GM12878 (cell line): ENCODE results near the gene HRCT1. TPM values are rescaled to one million over a fixed set of nuclear protein-coding genes. Genes with fewer than 3 reads are reported as not detected.

Experiments used
- ATAC-seq: fragments of 200-7000 bp; cut with Tn5 transposase; 3 replicates; pipeline ENCODE4 v1.9.1; 2020; ENCODE audit warnings: mild to moderate bottlenecking, moderate library complexity
- BruUV-seq: library from RNA; stranded (reverse); fragments of 400-500 nt; replicated peaks from 2 replicates; lab custom pipeline; 2021; lab: Mats Ljungman, UMichigan
- CTCF ChIA-PET: fragments of 300-600 bp; sonication (Branson Sonifier 250); formaldehyde crosslinking; extraction: SDS; loops from one replicate; lab custom pipeline; 2021; ENCODE audit warnings: inconsistent platforms; lab: Yijun Ruan, JAX
- POLR2A ChIA-PET: fragments of 350-600 bp; formaldehyde crosslinking; extraction: SDS; loops from one replicate; lab custom pipeline; 2021; ENCODE audit warnings: inconsistent platforms; lab: Charles Lee
- RAD21 ChIA-PET: fragments of 300-600 bp; sonication (Branson Sonifier 250); formaldehyde crosslinking; loops from one replicate; lab custom pipeline; 2023; ENCODE audit warnings: antibody characterized with exemption; ENCODE audit not compliant: unreplicated experiment; lab: Charles Lee
- SMC1A ChIA-PET: fragments of 300-600 bp; sonication (Branson Sonifier 250); formaldehyde crosslinking; loops from one replicate; lab custom pipeline; 2023; ENCODE audit not compliant: unreplicated experiment, uncharacterized antibody; lab: Charles Lee
- DNase-seq: peaks from one replicate; pipeline ENCODE4 v3.0.0-alpha.2; 2011; ENCODE audit warnings: low read depth, low spot score
- FAIRE-seq: peaks from 3 replicates; lab custom pipeline; 2011; peaks lifted over from hg19 to GRCh38; lab: Jason Lieb, UNC
- H2AFZ ChIP-seq: 2 replicates; pipeline ENCODE4 v1.6.0; 2011; ENCODE audit warnings: low read depth, low read length, control low read depth; ENCODE audit not compliant: control insufficient read depth
- H3K27ac ChIP-seq: 2 replicates; pipeline ENCODE4 v1.5.1; 2011; ENCODE audit warnings: control low read depth; ENCODE audit not compliant: control insufficient read depth, insufficient read depth
- H3K27me3 ChIP-seq, 2 experiments: replicated peaks in 1 of 2; 2 replicates each; pipeline versions ENCODE4 v1.6.0 to v1.6.1; 2011; ENCODE audit warnings: low read length in 1 of 2; ENCODE audit not compliant: control insufficient read depth in 2 of 2, insufficient read depth in 2 of 2
- H3K36me3 ChIP-seq, 2 experiments: 2 replicates each; pipeline ENCODE4 v1.5.1; 2011; ENCODE audit warnings: low read length in 1 of 2; ENCODE audit not compliant: control insufficient read depth in 2 of 2, insufficient read depth in 2 of 2
- H3K4me1 ChIP-seq: 2 replicates; pipeline ENCODE4 v1.6.1; 2011; ENCODE audit warnings: mild to moderate bottlenecking, low read length, moderate library complexity, mixed read lengths; ENCODE audit not compliant: control insufficient read depth, insufficient read depth
- H3K4me2 ChIP-seq: 2 replicates; pipeline ENCODE4 v1.6.0; 2011; ENCODE audit warnings: control low read depth; ENCODE audit not compliant: control insufficient read depth, insufficient read depth
- H3K4me3 ChIP-seq: fragments of 200-600 bp; sonication (generic); 2 replicates; pipeline ENCODE4 v1.5.1; 2016
- H3K79me2 ChIP-seq: 2 replicates; pipeline ENCODE4 v1.6.0; 2011; ENCODE audit warnings: low read length; ENCODE audit not compliant: control insufficient read depth, insufficient read depth
- H3K9ac ChIP-seq: 2 replicates; pipeline ENCODE4 v1.8.0; 2011; ENCODE audit warnings: low read length, control low read depth, mixed read lengths; ENCODE audit not compliant: control insufficient read depth, insufficient read depth
- H3K9me3 ChIP-seq: replicated peaks from 3 replicates; pipeline ENCODE4 v1.5.1; 2011; ENCODE audit warnings: mild to moderate bottlenecking, low read length; ENCODE audit not compliant: control insufficient read depth, insufficient read depth
- H4K20me1 ChIP-seq: 2 replicates; pipeline ENCODE4 v1.6.0; 2011; ENCODE audit not compliant: control insufficient read depth, insufficient read depth
- ETV6 ChIP-seq, 2 experiments: fragments of 450-650 bp in 1 of 2; IDR thresholded peaks in 1 of 2; conservative IDR thresholded peaks in 1 of 2; 2 replicates each; pipeline ENCODE4 v1.6.1; 2014; ENCODE audit warnings: antibody characterized with exemption in 1 of 2, borderline replicate concordance in 1 of 2, low read depth in 1 of 2, mild to moderate bottlenecking in 1 of 2, moderate library complexity in 1 of 2
- IRF4 ChIP-seq: IDR thresholded peaks from 2 replicates; pipeline ENCODE4 v1.6.1; 2011; ENCODE audit warnings: low read depth, low read length
- MTA2 ChIP-seq: fragments of 450-650 bp; IDR thresholded peaks from 2 replicates; pipeline ENCODE4 v1.6.1; 2016; ENCODE audit warnings: low read depth, mild to moderate bottlenecking, moderate library complexity
- PAX8 ChIP-seq: fragments of 450-650 bp; IDR thresholded peaks from 2 replicates; pipeline ENCODE4 v1.6.1; 2017; ENCODE audit warnings: mild to moderate bottlenecking, moderate library complexity
- POLR2AphosphoS5 ChIP-seq: IDR thresholded peaks from 2 replicates; pipeline ENCODE4 v1.6.1; 2011; ENCODE audit warnings: mild to moderate bottlenecking, low read length, inconsistent platforms
- RAD51 ChIP-seq: fragments of 450-650 bp; IDR thresholded peaks from 2 replicates; pipeline ENCODE4 v1.6.1; 2016; ENCODE audit warnings: moderate library complexity, mild to moderate bottlenecking, inconsistent platforms
- RUNX3 ChIP-seq: IDR thresholded peaks from 2 replicates; pipeline ENCODE4 v1.6.1; 2012; ENCODE audit warnings: low read length, inconsistent platforms
- SIN3A ChIP-seq: IDR thresholded peaks from 2 replicates; pipeline ENCODE4 v1.6.1; 2012; ENCODE audit warnings: low read depth, low read length, improper control_type of control experiment
- SMAD1 ChIP-seq: fragments of 450-650 bp; IDR thresholded peaks from 2 replicates; pipeline ENCODE4 v1.6.1; 2018; ENCODE audit warnings: mild to moderate bottlenecking, low read depth; ENCODE audit not compliant: partially characterized antibody
- SREBF2 ChIP-seq: IDR thresholded peaks from 2 replicates; pipeline ENCODE4 v1.6.1; 2012; ENCODE audit warnings: mild to moderate bottlenecking, low read length
- YBX1 ChIP-seq: fragments of 450-650 bp; IDR thresholded peaks from 2 replicates; pipeline ENCODE4 v1.6.1; 2016; ENCODE audit warnings: antibody characterized with exemption
- ZNF217 ChIP-seq: fragments of 450-650 bp; IDR thresholded peaks from 2 replicates; pipeline ENCODE4 v1.6.1; 2017; ENCODE audit warnings: antibody characterized with exemption, mild to moderate bottlenecking
- ZNF384 ChIP-seq: IDR thresholded peaks from 2 replicates; pipeline ENCODE4 v1.6.1; 2012; ENCODE audit warnings: low read depth, mild to moderate bottlenecking, low read length, improper control_type of control experiment, borderline replicate concordance
- WGBS: methylation state at CpG from one replicate; pipeline ENCODE4 v1.1.6; 2016; ENCODE audit warnings: low lambda C conversion rate; ENCODE audit not compliant: insufficient replicate concordance, insufficient coverage; ENCODE audit errors: missing lambda C conversion rate; 5-methylcytosine and 5-hydroxymethylcytosine counted together
- in situ Hi-C: fragments of 300-500 bp; cut with MboI; formaldehyde crosslinking; loops from 9 replicates; pipeline ENCODE4 v1.14.3; 2018; ENCODE audit warnings: mixed read lengths
- intact Hi-C: fragments of 100-400 bp; cut with micrococcal nuclease; formaldehyde crosslinking; loops from one replicate; pipeline ENCODE4 v1.14.2; 2022; ENCODE audit not compliant: unreplicated experiment
- polyA plus RNA-seq, 11 experiments: library from polyadenylated mRNA; depleted of rRNA in 4 of 11; unstranded in 6 of 11; stranded (reverse) in 5 of 11; fragments of >200 nt; fragmentation: Nextera tagmentation in 4 of 11; fragmentation: Illumina TruSeq in 1 of 11; extraction: Ambion mirVana in 4 of 11; extraction: Trizol in 1 of 11; gene quantifications; 1 replicate in 1 of 11; 2 replicates in 10 of 11; pipeline versions ENCODE4 v1.2.1 to v1.2.3, GENCODE V29; 2011 to 2016; ENCODE audit warnings: inconsistent platforms in 2 of 11, missing spikeins in 2 of 11, low read depth in 1 of 11
- total RNA-seq, 4 experiments: library from RNA; depleted of rRNA in 3 of 4; stranded (reverse); fragments of >200 nt in 3 of 4; fragmentation: Illumina TruSeq in 1 of 4; extraction: Trizol in 1 of 4; gene quantifications; 2 replicates each; pipeline versions ENCODE4 v1.2.1 to v1.2.3, GENCODE V29; 2013 to 2021
- TF ChIP-seq, protein P1 (sequence below): fragments of 450-650 bp; formaldehyde crosslinking; IDR thresholded peaks from 2 replicates; pipeline ENCODE4 v1.4.0; 2022; ENCODE audit warnings: mild to moderate bottlenecking, moderate library complexity

HRCT1 gene
- total and polyA plus RNA-seq, 10 of the 15 experiments (the other 5 are each of a cell fraction or from before 2014, with no cell fraction given), result not detected

DNA sequence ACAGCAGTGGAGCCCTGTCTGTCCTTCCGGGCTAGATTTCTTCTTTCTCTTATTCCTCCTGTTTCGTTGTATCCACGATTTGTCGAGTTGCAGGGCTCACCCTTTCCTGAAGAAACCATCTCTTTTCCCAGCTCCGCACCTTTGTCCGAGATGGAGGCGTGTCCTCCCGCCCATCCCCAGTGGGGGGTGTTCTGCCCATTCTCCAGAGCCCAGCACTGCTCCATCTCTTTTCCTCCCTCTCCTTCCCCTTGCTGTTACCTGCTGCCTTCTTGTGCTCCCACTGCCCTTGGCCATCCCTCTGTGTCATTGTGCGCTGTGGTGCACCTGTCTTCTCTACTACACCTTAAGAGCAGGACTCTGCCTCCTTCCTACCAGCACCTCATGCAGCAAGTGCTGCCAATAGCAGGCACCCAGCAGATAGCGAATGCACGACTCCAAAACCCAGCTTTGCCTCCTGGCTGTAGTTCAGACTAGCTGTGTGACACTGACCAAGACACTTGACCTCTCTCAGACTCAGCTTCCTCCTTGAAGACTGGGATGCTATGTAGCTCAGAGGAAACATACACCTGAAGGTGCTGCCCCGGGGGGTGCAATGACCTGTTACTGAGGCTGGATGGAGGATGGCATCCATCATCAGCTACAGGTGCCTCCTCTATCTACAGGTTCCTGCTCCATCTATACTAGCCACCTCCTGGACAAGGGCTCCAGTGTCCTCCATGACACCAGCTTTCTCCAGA lies 44.7 kb upstream of the HRCT1 start:
- Histone ChIP-seq H3K79me2 (no peaks in the 10 kb centered on the region), H3K4me1 (no peaks in the 10 kb centered on the region), H3K36me3 (no peaks in the 10 kb centered on the region), H3K27me3 (no peaks in the 10 kb centered on the region), H3K9ac (no peak overlapping the region), H2AFZ (no peak overlapping the region), H3K4me3 (no peak overlapping the region), H4K20me1 (no peaks in the 10 kb centered on the region), H3K9me3 (no peaks in the 10 kb centered on the region), H3K4me2 (no peak overlapping the region), H3K27ac (no peak overlapping the region)
- 50% methylated on average over 12 of the region's 12 CpGs for WGBS
- POLR2A ChIA-PET, result interaction anchor here (0.6 kb wide), 1 partner anchor 84 kb away, joined by 6 read pairs; no protein-coding TSS in a partner anchor
- DNase-seq (no peak), FAIRE-seq (no peak), ATAC-seq (no peak)
- intact Hi-C loops (no loop called here), in situ Hi-C loops (no loop called here)
- no peak for TF ChIP-seq ETV6 (conservative IDR thresholded peaks at IDR 0.05 in 1 of 2, IDR thresholded peaks at IDR 0.05 in 1 of 2; ENCODE audit: borderline replicate concordance in 1 of 2, low read depth in 1 of 2)
- no peak for TF ChIP-seq ZNF384
- no peak for TF ChIP-seq POLR2AphosphoS5
- no peak for TF ChIP-seq SREBF2
- TF ChIP-seq RUNX3, result no peak
- RAD21 ChIA-PET, result interaction anchor here (1.2 kb wide), 1 partner anchor 32 kb away, joined by 3 read pairs; the partner anchor contains the start of gene TMEM8B
- CTCF ChIA-PET, result interaction anchor here (0.6 to 12.7 kb wide), 6 partner anchors 9 to 811 kb away, joined by 3 to 92 read pairs (median 3); partner anchors contain the start of genes FAM221B and TMEM8B
- SMC1A ChIA-PET, result interaction anchor here (0.9 to 1.5 kb wide), 2 partner anchors 30 to 71 kb away, joined by 3 to 5 read pairs; no protein-coding TSS in a partner anchor
- BruUV-seq, result no TSS peak

DNA sequence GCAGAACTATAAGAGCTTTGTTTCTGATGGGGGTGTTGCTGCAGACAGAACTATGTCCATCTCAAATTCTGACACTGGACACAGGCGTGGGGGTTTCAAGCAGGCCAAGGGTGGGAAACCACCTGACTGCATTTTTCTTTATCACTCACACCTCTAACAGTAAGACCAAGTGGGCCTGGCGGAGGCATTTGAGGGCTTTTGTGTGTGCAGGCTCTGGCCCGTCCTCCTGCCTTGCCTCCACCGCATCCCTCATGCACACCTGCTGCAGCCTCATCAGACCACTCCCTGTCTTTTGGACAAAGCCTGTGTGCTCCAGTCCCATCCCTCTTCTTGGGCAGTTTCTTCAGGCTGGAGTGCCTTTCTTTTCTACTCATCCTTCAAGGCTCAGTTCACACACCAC lies 43.7 kb upstream of the HRCT1 start:
- ATAC-seq, result no peak
- H4K20me1 ChIP-seq, result no peaks in the 10 kb centered on the region
- in situ Hi-C loops, result no loop called here
- H3K27me3 ChIP-seq, result no peaks in the 10 kb centered on the region
- ChIA-PET SMC1A (interaction anchor here (1.5 kb wide), 1 partner anchor 11 kb away, joined by 5 read pairs; no protein-coding TSS in a partner anchor), RAD21 (interaction anchor here (1.2 kb wide), 1 partner anchor 33 kb away, joined by 3 read pairs; the partner anchor contains the start of gene TMEM8B), POLR2A (no interaction called here), CTCF (interaction anchor here (0.9 to 12.7 kb wide), 4 partner anchors 14 to 50 kb away, joined by 3 to 92 read pairs (median 3); partner anchors contain the start of genes FAM221B, SPAG8 and TMEM8B)
- H3K79me2 ChIP-seq, result no peaks in the 10 kb centered on the region
- no peak overlapping the region for H3K4me3 ChIP-seq
- H3K27ac ChIP-seq, result no peak overlapping the region
- no peak for DNase-seq
- H3K36me3 ChIP-seq, result no peaks in the 10 kb centered on the region
- H3K4me2 ChIP-seq, result no peak overlapping the region
- no peaks in the 10 kb centered on the region for H3K4me1 ChIP-seq
- BruUV-seq, result no TSS peak
- 78% methylated on average over 4 of the region's 4 CpGs for WGBS
- H3K9ac ChIP-seq, result no peak overlapping the region
- FAIRE-seq, result no peak
- intact Hi-C loops, result no loop called here
- no peaks in the 10 kb centered on the region for H3K9me3 ChIP-seq
- H2AFZ ChIP-seq, result no peak overlapping the region
- TF ChIP-seq SIN3A (no peak), PAX8 (no peak), IRF4 (no peak), RAD51 (no peak), SMAD1 (no peak), MTA2 (no peak), ZNF217 (no peak), YBX1 (no peak)
- TF ChIP-seq, protein P1, sequence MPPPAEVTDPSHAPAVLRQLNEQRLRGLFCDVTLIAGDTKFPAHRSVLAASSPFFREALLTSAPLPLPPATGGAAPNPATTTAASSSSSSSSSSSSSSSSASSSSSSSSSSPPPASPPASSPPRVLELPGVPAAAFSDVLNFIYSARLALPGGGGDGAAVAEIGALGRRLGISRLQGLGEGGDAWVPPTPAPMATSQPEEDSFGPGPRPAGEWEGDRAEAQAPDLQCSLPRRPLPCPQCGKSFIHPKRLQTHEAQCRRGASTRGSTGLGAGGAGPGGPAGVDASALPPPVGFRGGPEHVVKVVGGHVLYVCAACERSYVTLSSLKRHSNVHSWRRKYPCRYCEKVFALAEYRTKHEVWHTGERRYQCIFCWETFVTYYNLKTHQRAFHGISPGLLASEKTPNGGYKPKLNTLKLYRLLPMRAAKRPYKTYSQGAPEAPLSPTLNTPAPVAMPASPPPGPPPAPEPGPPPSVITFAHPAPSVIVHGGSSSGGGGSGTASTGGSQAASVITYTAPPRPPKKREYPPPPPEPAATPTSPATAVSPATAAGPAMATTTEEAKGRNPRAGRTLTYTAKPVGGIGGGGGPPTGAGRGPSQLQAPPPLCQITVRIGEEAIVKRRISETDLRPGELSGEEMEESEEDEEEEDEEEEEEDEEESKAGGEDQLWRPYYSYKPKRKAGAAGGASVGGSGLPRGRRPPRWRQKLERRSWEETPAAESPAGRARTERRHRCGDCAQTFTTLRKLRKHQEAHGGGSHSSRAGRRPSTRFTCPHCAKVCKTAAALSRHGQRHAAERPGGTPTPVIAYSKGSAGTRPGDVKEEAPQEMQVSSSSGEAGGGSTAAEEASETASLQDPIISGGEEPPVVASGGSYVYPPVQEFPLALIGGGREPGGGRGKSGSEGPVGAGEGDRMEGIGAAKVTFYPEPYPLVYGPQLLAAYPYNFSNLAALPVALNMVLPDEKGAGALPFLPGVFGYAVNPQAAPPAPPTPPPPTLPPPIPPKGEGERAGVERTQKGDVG (CRISPR knock-in tag), result no peak
